ENCODE data around the gene SLC39A3. TPM values are rescaled to one million over a fixed set of nuclear protein-coding genes. Genes with fewer than 3 reads are reported as not detected.

Gene SLC39A3
- total and polyA plus RNA-seq, 8 donors, result 18.3 to 33.6 (median 22.8) TPM

DNA sequence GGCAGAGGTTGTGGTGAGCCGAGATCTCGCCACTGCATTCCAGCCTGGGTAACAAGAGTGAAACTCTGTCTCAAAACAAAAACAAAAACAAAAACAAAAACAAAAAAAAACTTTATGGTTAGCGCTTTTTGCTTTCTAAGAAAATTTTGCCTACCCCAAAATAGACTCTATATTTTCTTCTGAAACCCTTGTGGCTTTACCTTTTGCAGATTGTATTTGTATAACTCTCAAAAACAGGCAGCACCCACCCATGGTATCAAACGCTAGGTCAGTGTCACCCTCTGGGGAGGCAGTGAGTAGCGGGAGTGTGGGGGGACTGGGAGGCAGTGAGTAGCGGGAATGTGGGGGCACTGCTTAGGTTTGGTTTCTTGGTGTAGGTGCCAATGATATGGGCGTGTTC, 7.5 kb upstream of the SLC39A3 start:
- Histone ChIP-seq H3K4me1 (peaks cover 0 to 7% of the 10 kb centered on the region in 2 donors), H3K27me3 (peaks cover 0 to 21% of the 10 kb centered on the region in 2 donors), H3K36me3 (no peaks in the 10 kb centered on the region), H3K27ac (no peak overlapping the region), H3K9me3 (no peaks in the 10 kb centered on the region), H3K4me3 (no peak overlapping the region)
- DNase-seq (no peak), ATAC-seq (no peak)
- intact Hi-C loops (cut with DNase I), result loop anchor here in 1 of 2 donors (10.0 kb wide), 1 partner anchor 93 kb away; no protein-coding TSS in a partner anchor
- TF ChIP-seq, protein P1, sequence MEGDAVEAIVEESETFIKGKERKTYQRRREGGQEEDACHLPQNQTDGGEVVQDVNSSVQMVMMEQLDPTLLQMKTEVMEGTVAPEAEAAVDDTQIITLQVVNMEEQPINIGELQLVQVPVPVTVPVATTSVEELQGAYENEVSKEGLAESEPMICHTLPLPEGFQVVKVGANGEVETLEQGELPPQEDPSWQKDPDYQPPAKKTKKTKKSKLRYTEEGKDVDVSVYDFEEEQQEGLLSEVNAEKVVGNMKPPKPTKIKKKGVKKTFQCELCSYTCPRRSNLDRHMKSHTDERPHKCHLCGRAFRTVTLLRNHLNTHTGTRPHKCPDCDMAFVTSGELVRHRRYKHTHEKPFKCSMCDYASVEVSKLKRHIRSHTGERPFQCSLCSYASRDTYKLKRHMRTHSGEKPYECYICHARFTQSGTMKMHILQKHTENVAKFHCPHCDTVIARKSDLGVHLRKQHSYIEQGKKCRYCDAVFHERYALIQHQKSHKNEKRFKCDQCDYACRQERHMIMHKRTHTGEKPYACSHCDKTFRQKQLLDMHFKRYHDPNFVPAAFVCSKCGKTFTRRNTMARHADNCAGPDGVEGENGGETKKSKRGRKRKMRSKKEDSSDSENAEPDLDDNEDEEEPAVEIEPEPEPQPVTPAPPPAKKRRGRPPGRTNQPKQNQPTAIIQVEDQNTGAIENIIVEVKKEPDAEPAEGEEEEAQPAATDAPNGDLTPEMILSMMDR (IDR thresholded peaks at IDR 0.05), result no peak

DNA sequence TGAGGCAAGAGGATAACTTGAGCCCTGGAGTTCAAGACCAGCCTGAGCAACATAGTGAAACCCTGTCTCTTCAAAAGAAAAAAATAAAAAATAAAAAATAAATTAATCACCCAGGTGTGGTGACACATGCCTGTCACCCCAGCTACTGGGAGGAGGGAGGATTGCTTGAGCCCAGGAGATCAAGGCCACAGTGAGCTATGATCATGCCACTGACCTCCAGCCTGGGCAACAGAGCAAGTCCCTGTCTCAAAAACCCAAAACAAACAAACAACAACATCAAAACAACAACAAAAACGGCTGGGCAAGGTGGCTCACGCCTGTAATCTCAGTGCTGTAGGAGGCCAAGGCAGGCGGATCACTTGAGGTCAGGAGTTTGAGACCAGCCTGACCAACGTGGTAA, 4.3 kb upstream of the SLC39A3 start:
- no peak for DNase-seq
- Histone ChIP-seq H3K4me3 (no peak overlapping the region), H3K9me3 (no peaks in the 10 kb centered on the region), H3K4me1 (peaks cover 1 to 11% of the 10 kb centered on the region in 2 donors), H3K27ac (no peak overlapping the region), H3K36me3 (no peaks in the 10 kb centered on the region), H3K27me3 (peaks cover 0 to 40% of the 10 kb centered on the region in 2 donors)
- intact Hi-C loops (cut with DNase I), result loop anchor here (5.0 to 10.0 kb wide), 2 partner anchors 89 to 97 kb away; no protein-coding TSS in a partner anchor
- no peak for ATAC-seq
- TF ChIP-seq, protein P1 (IDR thresholded peaks at IDR 0.05), result no peak

DNA sequence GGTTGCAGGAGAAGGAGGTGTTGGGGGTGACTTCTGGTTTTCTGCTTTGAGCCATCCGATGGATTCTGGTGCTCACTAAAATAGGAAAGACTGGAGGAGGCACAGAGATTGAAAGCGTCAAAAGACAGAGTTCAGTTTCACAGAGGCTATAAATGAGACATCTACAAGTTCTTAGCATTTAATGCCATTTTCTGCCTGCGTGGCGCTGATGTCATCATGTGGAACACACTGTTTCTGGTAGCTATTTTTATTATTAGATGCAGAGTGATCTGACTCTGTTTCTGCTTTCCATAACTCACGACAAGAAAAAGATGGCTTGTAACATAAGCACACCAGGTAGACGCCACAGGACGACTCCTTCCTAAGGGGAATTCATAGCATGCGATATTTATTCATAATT, 3.3 kb upstream of the SLC39A3 start:
- H3K9me3 ChIP-seq, result no peaks in the 10 kb centered on the region
- no peak overlapping the region for H3K4me3 ChIP-seq
- TF ChIP-seq, protein P1 (IDR thresholded peaks at IDR 0.05), result no peak
- intact Hi-C loops (cut with DNase I), result loop anchor here (5.0 to 10.0 kb wide), 2 partner anchors 88 to 96 kb away; no protein-coding TSS in a partner anchor
- H3K27ac ChIP-seq, result no peak overlapping the region
- no peaks in the 10 kb centered on the region for H3K36me3 ChIP-seq
- ATAC-seq (no peak), DNase-seq (no peak)
- H3K27me3 ChIP-seq, result peaks cover 0 to 40% of the 10 kb centered on the region in 2 donors
- H3K4me1 ChIP-seq, result peaks cover 5 to 18% of the 10 kb centered on the region in 2 donors

DNA sequence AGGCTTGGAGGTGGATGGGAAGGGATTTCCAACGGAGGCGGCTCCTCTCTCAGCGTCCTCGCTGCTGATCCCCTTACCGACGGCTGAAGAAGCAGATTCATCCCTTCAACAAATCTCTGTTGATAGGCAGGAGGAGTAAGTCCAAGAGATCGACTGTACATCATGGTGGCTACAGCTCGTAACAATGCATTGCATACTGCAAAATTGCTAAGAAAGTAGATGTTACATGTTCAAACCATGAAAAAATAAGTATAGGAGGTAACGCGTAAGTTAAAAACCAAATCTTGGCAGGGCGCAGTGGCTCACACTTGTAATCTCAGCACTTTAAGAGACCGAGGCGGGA, 468 bp upstream of the SLC39A3 start:
- Histone ChIP-seq H3K9me3 (peaks cover 0 to 2% of the 10 kb centered on the region in 2 donors), H3K27ac (no peak overlapping the region), H3K36me3 (peaks cover 0 to 20% of the 10 kb centered on the region in 2 donors), H3K4me1 (peaks cover 5 to 30% of the 10 kb centered on the region in 2 donors), H3K4me3 (peak overlapping the region in 1 of 2 donors; percentile 63), H3K27me3 (peaks cover 0 to 40% of the 10 kb centered on the region in 2 donors)
- no peak for ATAC-seq
- intact Hi-C loops (cut with DNase I), result loop anchor here (5.0 to 10.0 kb wide), 2 partner anchors 85 to 93 kb away; no protein-coding TSS in a partner anchor
- no peak for DNase-seq
- TF ChIP-seq, protein P1 (IDR thresholded peaks at IDR 0.05), result no peak

DNA sequence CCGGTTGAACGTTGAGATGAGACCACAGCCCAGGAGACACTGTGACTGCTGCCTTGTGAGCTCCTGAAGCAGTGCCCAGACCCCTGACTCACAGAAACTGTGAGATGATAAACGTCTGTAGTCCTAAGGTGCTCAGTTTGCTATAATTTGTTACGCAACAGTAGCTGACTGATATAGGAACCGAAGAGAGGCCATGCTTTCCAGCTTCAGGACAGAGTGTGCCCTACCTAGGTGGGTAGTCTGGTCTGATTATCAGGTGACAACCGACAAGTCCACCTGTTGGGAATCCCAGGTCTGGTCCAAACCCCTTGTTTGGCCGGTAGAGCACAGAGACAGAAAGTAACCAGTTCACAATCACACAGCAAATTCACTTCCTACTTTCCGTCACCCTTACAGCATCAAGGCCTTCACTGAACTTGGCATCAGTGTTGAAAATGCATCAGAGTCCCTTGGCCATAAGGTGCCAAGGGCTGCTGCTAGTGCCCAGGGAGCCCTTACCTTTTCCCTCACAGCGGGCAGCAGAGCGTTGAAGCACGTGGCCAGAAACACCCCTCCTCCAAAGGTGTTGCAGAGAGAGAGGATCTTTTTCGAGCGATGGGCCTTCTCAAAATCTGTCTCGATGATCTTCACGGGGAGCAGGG, 3.1 kb downstream of the SLC39A3 start:
- H3K36me3 ChIP-seq, result peaks cover 0 to 55% of the 10 kb centered on the region in 2 donors
- intact Hi-C loops (cut with DNase I), result no loop called here

More for the DNA sequence above, 3.1 kb downstream of the SLC39A3 start:
- Histone ChIP-seq H3K4me3 (no peak overlapping the region), H3K27me3 (peaks cover 0 to 13% of the 10 kb centered on the region in 2 donors), H3K4me1 (peaks cover 5 to 30% of the 10 kb centered on the region in 2 donors), H3K27ac (no peak overlapping the region), H3K9me3 (peaks cover 0 to 2% of the 10 kb centered on the region in 2 donors)
- ATAC-seq, result no peak
- no peak for DNase-seq
- TF ChIP-seq, protein P1 (IDR thresholded peaks at IDR 0.05), result no peak

Data from left lung (tissue), 10 donors.